Measurements from ENCODE around the gene NABP1. TPM values are rescaled to one million over a fixed set of nuclear protein-coding genes. Genes with fewer than 3 reads are reported as not detected.

Gene NABP1
- total RNA-seq, 1 experiment from 2014 or later, result 5.8 TPM

- TF ChIP-seq PRDM15 (CRISPR knock-in tag; IDR thresholded peaks at IDR 0.05) (no peak), ETV6 (CRISPR knock-in tag; IDR thresholded peaks at IDR 0.05) (no peak), NR2C2 (CRISPR knock-in tag; IDR thresholded peaks at IDR 0.05) (no peak), ZNF317 (CRISPR knock-in tag; IDR thresholded peaks at IDR 0.05; ENCODE audit: borderline replicate concordance, low read depth) (no peak), ZNF121 (CRISPR knock-in tag; IDR thresholded peaks at IDR 0.05) (no peak), IRF1 (CRISPR knock-in tag; IDR thresholded peaks at IDR 0.05) (no peak), MYBL2 (CRISPR knock-in tag; IDR thresholded peaks at IDR 0.05) (no peak), NFATC4 (CRISPR knock-in tag; IDR thresholded peaks at IDR 0.05) (no peak), IRF2 (CRISPR knock-in tag; IDR thresholded peaks at IDR 0.05; ENCODE audit: borderline replicate concordance, low read depth) (no peak)
These were observed 33.7 kb downstream of the NABP1 start (continued) for GRCh38 chr2:191711621-191712020.

GRCh38 chr2:191713837-191714236, 35.9 kb downstream of the NABP1 start:
- ATAC-seq, result peak; percentile 90
- no peak overlapping the region for H3K27ac Mint-ChIP-seq
- peak; percentile 34 for DNase-seq (ENCODE audit: low spot score)
- CTCF ChIA-PET, result no interaction called here
- H3K27me3 Mint-ChIP-seq (ENCODE audit: low read depth), result no peaks in the 10 kb centered on the region
- H3K36me3 Mint-ChIP-seq, result no peaks in the 10 kb centered on the region
- no peaks in the 10 kb centered on the region for H3K9me3 Mint-ChIP-seq
- H3K4me3 Mint-ChIP-seq, result no peak overlapping the region
- POLR2A ChIA-PET, result no interaction called here
- no peaks in the 10 kb centered on the region for H3K4me1 Mint-ChIP-seq
- no peak for TF ChIP-seq GABPB1 (CRISPR knock-in tag; IDR thresholded peaks at IDR 0.05)
- no peak for TF ChIP-seq ZBTB21 (CRISPR knock-in tag; IDR thresholded peaks at IDR 0.05; ENCODE audit: borderline replicate concordance)
- TF ChIP-seq ZNF423 (CRISPR knock-in tag; IDR thresholded peaks at IDR 0.05), result no peak
- TF ChIP-seq AR (CRISPR knock-in tag; IDR thresholded peaks at IDR 0.05), result no peak
- TF ChIP-seq FOXP1 (CRISPR knock-in tag; IDR thresholded peaks at IDR 0.05; ENCODE audit: borderline replicate concordance), result no peak
- TF ChIP-seq MXD4 (CRISPR knock-in tag; IDR thresholded peaks at IDR 0.05; ENCODE audit: borderline replicate concordance), result no peak
- no peak for TF ChIP-seq JAZF1 (CRISPR knock-in tag; IDR thresholded peaks at IDR 0.05)
- no peak for TF ChIP-seq CBFB (CRISPR knock-in tag; IDR thresholded peaks at IDR 0.05; ENCODE audit: low read depth)

- ATAC-seq (no peak), DNase-seq (ENCODE audit: low spot score) (no peak)
- H3K36me3 Mint-ChIP-seq, result no peaks in the 10 kb centered on the region
- ChIA-PET CTCF (no interaction called here), POLR2A (interaction anchor here (0.5 kb wide), 1 partner anchor 664 kb away, joined by 3 read pairs; no protein-coding TSS in a partner anchor)
- H3K9me3 Mint-ChIP-seq, result no peaks in the 10 kb centered on the region
- H3K27ac Mint-ChIP-seq, result no peak overlapping the region
- no peaks in the 10 kb centered on the region for H3K4me1 Mint-ChIP-seq
- no peak overlapping the region for H3K4me3 Mint-ChIP-seq
- no peaks in the 10 kb centered on the region for H3K27me3 Mint-ChIP-seq (ENCODE audit: low read depth)
- TF ChIP-seq ESRRA (CRISPR knock-in tag; IDR thresholded peaks at IDR 0.05; ENCODE audit: borderline replicate concordance) (no peak), RORB (CRISPR knock-in tag; IDR thresholded peaks at IDR 0.05) (no peak), PREB (CRISPR knock-in tag; IDR thresholded peaks at IDR 0.05; ENCODE audit: borderline replicate concordance) (no peak), TCF7 (CRISPR knock-in tag; IDR thresholded peaks at IDR 0.05; ENCODE audit: low read depth) (no peak), EMX1 (CRISPR knock-in tag; IDR thresholded peaks at IDR 0.05) (no peak), MLX (CRISPR knock-in tag; IDR thresholded peaks at IDR 0.05) (no peak), CTCF (IDR thresholded peaks at IDR 0.05) (no peak)
These were observed 37.0 kb downstream of the NABP1 start for GRCh38 chr2:191714925-191715324.

All from WTC11 (cell line).